SU-DHL-6 (cell line): Measurements from ENCODE around the gene CMSS1.

Experiments
- H2AFZ ChIP-seq: fragments of 200-600 bp; sonication (generic); 2 replicates; pipeline ENCODE4 v1.6.1; 2014; ENCODE audit warnings: low read depth, mild to moderate bottlenecking, moderate library complexity, mixed read lengths, antibody characterized with exemption, low read length; ENCODE audit not compliant: severe bottlenecking
- H3F3A ChIP-seq: fragments of 200-600 bp; shearing (Covaris generic); 2 replicates; pipeline ENCODE4 v1.6.0; 2016; ENCODE audit warnings: antibody characterized with exemption, mild to moderate bottlenecking; ENCODE audit not compliant: insufficient read depth
- H3K27ac ChIP-seq: fragments of 200-600 bp; sonication (generic); 2 replicates; pipeline ENCODE4 v1.5.1; 2016; ENCODE audit warnings: low read depth, mild to moderate bottlenecking, low read length, moderate library complexity, mixed read lengths
- H3K27me3 ChIP-seq: fragments of 200-600 bp; sonication (generic), shearing (Covaris generic); 2 replicates; pipeline ENCODE4 v1.6.0; 2014; ENCODE audit warnings: mild to moderate bottlenecking, low read length
- H3K36me3 ChIP-seq: fragments of 200-600 bp; sonication (generic); 2 replicates; pipeline ENCODE4 v1.6.1; 2014; ENCODE audit warnings: mild to moderate bottlenecking, low read length, mixed read lengths
- H3K4me2 ChIP-seq: fragments of 300-600, 200-600 bp; shearing (Covaris generic), sonication (generic); 2 replicates; pipeline ENCODE4 v1.6.0; 2014; ENCODE audit warnings: low read length, low read depth, mild to moderate bottlenecking; ENCODE audit not compliant: poor library complexity, severe bottlenecking
- H3K4me3 ChIP-seq: fragments of 200-600 bp; sonication (generic); 2 replicates; pipeline ENCODE4 v1.5.1; 2014; ENCODE audit warnings: antibody characterized with exemption, low read length, mild to moderate bottlenecking, mixed read lengths; ENCODE audit not compliant: insufficient read depth, poor library complexity, severe bottlenecking
- H3K79me2 ChIP-seq: fragments of 200-600 bp; sonication (generic); 2 replicates; pipeline ENCODE4 v1.6.1; 2014; ENCODE audit warnings: mild to moderate bottlenecking, low read length, moderate library complexity; ENCODE audit not compliant: insufficient read depth
- H3K9ac ChIP-seq: fragments of 200-600 bp; sonication (generic); 2 replicates; pipeline ENCODE4 v1.7.0; 2014; ENCODE audit warnings: mild to moderate bottlenecking, low read length
- H3K9me2 ChIP-seq: fragments of 200-600 bp; sonication (generic); replicated peaks from 2 replicates; pipeline ENCODE4 v1.6.1; 2014; ENCODE audit warnings: low read length; ENCODE audit not compliant: insufficient read depth
- H3K9me3 ChIP-seq: fragments of 200-600 bp; sonication (generic); 2 replicates; pipeline ENCODE4 v1.6.1; 2014; ENCODE audit warnings: low read length, mixed read lengths; ENCODE audit not compliant: insufficient read depth
- H4K20me1 ChIP-seq: fragments of 200-600 bp; sonication (generic); 2 replicates; pipeline ENCODE4 v1.6.1; 2014; ENCODE audit warnings: low read depth, mild to moderate bottlenecking, antibody characterized with exemption, low read length, moderate library complexity, mixed read lengths
- EZH2phosphoT487 ChIP-seq: fragments of 200-600 bp; sonication (generic), shearing (Covaris generic); conservative IDR thresholded peaks from 2 replicates; pipeline ENCODE4 v1.6.1; 2018; ENCODE audit warnings: mild to moderate bottlenecking, antibody characterized with exemption, low read length, moderate library complexity, mixed read lengths
- TF ChIP-seq, protein P1 (sequence below): fragments of 200-600 bp; sonication (generic); IDR thresholded peaks from one replicate; pipeline ENCODE4 v1.5.1; 2017; ENCODE audit warnings: antibody characterized with exemption, mild to moderate bottlenecking, low read length, moderate library complexity; ENCODE audit not compliant: insufficient read depth, poor library complexity, severe bottlenecking

Gene CMSS1

DNA sequence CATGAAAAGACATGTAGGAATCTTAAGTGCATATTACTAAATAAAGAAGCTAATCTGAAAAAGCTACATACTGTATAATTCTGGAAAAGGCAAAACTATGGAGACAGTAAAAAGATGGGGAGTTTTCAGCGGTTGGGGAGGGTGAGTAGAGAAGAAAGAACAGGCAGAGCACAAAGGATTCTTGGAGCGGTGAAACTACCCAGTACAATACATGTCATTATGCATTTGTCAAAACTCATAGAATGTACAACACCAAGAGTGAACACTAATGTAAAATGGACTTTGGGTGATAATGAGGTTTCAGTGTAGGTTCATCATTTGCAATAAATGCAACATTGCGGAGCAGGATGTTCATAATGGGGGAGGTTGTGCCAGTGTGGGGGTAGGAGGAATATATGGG, 45.5 kb upstream of the CMSS1 start:
- H3K27me3 ChIP-seq = no peaks in the 10 kb centered on the region; the same call in 1 of the 2 replicates
- no peak overlapping the region for H2AFZ ChIP-seq
- no peaks in the 10 kb centered on the region for H3F3A ChIP-seq
- H3K9me2 ChIP-seq = no peaks in the 10 kb centered on the region
- H3K27ac ChIP-seq = no peak overlapping the region
- no peaks in the 10 kb centered on the region for H4K20me1 ChIP-seq
- no peaks in the 10 kb centered on the region for H3K36me3 ChIP-seq
- no peaks in the 10 kb centered on the region for H3K79me2 ChIP-seq
- no peaks in the 10 kb centered on the region for H3K9me3 ChIP-seq
- H3K9ac ChIP-seq = no peak overlapping the region
- no peak overlapping the region for H3K4me3 ChIP-seq
- no peak for TF ChIP-seq EZH2phosphoT487
- TF ChIP-seq, protein P1, sequence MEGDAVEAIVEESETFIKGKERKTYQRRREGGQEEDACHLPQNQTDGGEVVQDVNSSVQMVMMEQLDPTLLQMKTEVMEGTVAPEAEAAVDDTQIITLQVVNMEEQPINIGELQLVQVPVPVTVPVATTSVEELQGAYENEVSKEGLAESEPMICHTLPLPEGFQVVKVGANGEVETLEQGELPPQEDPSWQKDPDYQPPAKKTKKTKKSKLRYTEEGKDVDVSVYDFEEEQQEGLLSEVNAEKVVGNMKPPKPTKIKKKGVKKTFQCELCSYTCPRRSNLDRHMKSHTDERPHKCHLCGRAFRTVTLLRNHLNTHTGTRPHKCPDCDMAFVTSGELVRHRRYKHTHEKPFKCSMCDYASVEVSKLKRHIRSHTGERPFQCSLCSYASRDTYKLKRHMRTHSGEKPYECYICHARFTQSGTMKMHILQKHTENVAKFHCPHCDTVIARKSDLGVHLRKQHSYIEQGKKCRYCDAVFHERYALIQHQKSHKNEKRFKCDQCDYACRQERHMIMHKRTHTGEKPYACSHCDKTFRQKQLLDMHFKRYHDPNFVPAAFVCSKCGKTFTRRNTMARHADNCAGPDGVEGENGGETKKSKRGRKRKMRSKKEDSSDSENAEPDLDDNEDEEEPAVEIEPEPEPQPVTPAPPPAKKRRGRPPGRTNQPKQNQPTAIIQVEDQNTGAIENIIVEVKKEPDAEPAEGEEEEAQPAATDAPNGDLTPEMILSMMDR = no peak
- H3K4me2 ChIP-seq = no peak overlapping the region

DNA sequence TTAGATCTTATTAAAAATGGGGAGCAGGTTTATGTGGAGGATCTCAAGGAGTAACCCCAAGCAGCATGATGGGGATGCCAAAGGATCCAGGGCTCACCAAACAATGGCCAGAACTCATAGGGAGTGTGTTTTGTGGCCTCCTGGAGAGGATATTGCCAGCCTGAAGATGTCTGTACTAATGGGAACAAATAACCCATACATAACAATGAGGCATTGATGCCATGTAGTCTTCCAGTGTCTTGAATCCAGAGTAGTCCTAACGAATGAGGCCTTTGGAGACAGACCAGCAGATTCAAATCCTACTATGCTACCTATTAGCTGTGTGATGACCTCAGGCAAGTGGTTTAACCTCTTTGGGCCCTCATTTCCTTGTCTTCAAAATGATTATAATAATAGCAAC, 45.0 kb upstream of the CMSS1 start:
- H3K79me2 ChIP-seq = no peaks in the 10 kb centered on the region
- H3K9me3 ChIP-seq = no peaks in the 10 kb centered on the region
- H3K9ac ChIP-seq = no peak overlapping the region
- H3K36me3 ChIP-seq = no peaks in the 10 kb centered on the region
- TF ChIP-seq, protein P1 = no peak
- no peak for TF ChIP-seq EZH2phosphoT487
- no peak overlapping the region for H3K27ac ChIP-seq
- H3K27me3 ChIP-seq = no peaks in the 10 kb centered on the region; the same call in 1 of the 2 replicates
- H2AFZ ChIP-seq = no peak overlapping the region
- no peaks in the 10 kb centered on the region for H4K20me1 ChIP-seq
- no peaks in the 10 kb centered on the region for H3F3A ChIP-seq
- no peak overlapping the region for H3K4me3 ChIP-seq
- H3K9me2 ChIP-seq = no peaks in the 10 kb centered on the region
- H3K4me2 ChIP-seq = no peak overlapping the region

DNA sequence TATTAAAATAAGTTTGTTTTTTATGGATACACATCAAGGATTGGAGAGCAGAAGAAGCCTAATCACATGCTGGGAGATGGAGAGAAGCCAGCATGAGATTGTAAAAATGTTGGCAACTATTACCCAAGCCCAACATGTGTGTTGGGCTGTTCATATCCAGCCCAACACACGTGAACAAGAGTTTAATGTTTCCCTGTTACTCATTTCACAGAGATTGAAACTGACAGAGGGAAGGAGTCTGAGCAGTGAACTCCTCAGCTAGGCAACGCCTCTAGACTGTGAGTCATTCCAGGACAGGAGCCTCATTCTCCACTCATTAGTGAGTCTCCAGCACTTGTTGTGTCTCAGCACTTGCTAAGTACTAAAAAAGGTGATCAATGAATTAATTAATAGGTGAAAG, 43.2 kb upstream of the CMSS1 start:
- Histone ChIP-seq H2AFZ (no peak overlapping the region), H3K9ac (no peak overlapping the region), H3K27me3 (no peaks in the 10 kb centered on the region; the same call in 1 of the 2 replicates), H3K4me3 (no peak overlapping the region), H3K9me2 (no peaks in the 10 kb centered on the region), H3F3A (no peaks in the 10 kb centered on the region), H3K9me3 (no peaks in the 10 kb centered on the region), H3K79me2 (no peaks in the 10 kb centered on the region), H4K20me1 (no peaks in the 10 kb centered on the region), H3K4me2 (no peak overlapping the region), H3K27ac (no peak overlapping the region), H3K36me3 (no peaks in the 10 kb centered on the region)
- no peak for TF ChIP-seq EZH2phosphoT487
- TF ChIP-seq, protein P1 = no peak
